ENCODE results near the gene PAFAH2.

Gene PAFAH2

DNA sequence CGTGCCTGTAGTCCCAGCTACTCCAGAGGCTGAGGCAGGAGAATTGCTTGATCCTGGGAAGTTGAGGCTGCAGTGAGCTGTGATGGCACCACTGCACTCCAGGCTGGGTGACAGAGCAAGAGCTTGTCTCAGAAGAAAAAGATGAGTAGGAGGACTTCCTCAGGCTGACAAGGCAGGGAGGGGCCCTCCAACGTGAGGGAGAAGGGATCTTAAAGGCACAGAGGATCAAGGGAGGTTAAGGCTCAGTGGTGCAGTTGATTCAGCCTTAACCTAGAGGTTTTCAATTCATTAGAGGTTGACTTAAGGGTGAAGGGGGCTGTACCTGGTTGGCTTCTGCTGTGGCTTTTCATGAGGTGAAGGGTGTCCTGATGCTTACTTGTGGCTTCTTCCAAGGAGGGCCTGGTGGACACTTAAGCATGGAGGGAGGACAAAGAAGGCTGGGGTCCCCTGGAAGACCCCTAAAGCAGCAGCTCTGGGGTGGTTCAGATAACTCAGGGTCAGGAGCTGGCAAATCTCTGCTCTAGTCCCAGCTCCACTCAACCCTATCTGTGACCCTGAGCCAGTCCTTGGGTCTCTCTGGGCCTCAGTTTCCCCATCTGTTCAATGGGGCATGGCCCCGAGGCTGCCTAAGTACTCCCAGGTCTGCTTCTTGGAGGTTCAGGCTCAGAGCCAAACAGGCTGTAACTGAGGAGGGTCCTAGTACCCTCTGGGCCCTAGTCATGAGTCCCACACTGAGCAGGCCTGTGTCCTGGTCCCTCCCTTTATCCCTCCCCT lies 30.0 kb upstream of the PAFAH2 start:
- peak in 1 of 2 experiments; percentile 56 for DNase-seq (ENCODE audit: low read depth in 1 of 2, low spot score in 1 of 2)
- Histone ChIP-seq H3K27ac (replicated peaks) (no peak overlapping the region), H3K4me3 (replicated peaks; ENCODE audit: insufficient read depth, low read length) (no peak overlapping the region), H3K27me3 (ENCODE audit: insufficient read depth, poor library complexity, severe bottlenecking) (no peaks in the 10 kb centered on the region)
- TF ChIP-seq, protein P1, sequence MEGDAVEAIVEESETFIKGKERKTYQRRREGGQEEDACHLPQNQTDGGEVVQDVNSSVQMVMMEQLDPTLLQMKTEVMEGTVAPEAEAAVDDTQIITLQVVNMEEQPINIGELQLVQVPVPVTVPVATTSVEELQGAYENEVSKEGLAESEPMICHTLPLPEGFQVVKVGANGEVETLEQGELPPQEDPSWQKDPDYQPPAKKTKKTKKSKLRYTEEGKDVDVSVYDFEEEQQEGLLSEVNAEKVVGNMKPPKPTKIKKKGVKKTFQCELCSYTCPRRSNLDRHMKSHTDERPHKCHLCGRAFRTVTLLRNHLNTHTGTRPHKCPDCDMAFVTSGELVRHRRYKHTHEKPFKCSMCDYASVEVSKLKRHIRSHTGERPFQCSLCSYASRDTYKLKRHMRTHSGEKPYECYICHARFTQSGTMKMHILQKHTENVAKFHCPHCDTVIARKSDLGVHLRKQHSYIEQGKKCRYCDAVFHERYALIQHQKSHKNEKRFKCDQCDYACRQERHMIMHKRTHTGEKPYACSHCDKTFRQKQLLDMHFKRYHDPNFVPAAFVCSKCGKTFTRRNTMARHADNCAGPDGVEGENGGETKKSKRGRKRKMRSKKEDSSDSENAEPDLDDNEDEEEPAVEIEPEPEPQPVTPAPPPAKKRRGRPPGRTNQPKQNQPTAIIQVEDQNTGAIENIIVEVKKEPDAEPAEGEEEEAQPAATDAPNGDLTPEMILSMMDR (IDR thresholded peaks at IDR 0.05; ENCODE audit: insufficient read depth, low read length): no peak
- TF ChIP-seq, protein P2, sequence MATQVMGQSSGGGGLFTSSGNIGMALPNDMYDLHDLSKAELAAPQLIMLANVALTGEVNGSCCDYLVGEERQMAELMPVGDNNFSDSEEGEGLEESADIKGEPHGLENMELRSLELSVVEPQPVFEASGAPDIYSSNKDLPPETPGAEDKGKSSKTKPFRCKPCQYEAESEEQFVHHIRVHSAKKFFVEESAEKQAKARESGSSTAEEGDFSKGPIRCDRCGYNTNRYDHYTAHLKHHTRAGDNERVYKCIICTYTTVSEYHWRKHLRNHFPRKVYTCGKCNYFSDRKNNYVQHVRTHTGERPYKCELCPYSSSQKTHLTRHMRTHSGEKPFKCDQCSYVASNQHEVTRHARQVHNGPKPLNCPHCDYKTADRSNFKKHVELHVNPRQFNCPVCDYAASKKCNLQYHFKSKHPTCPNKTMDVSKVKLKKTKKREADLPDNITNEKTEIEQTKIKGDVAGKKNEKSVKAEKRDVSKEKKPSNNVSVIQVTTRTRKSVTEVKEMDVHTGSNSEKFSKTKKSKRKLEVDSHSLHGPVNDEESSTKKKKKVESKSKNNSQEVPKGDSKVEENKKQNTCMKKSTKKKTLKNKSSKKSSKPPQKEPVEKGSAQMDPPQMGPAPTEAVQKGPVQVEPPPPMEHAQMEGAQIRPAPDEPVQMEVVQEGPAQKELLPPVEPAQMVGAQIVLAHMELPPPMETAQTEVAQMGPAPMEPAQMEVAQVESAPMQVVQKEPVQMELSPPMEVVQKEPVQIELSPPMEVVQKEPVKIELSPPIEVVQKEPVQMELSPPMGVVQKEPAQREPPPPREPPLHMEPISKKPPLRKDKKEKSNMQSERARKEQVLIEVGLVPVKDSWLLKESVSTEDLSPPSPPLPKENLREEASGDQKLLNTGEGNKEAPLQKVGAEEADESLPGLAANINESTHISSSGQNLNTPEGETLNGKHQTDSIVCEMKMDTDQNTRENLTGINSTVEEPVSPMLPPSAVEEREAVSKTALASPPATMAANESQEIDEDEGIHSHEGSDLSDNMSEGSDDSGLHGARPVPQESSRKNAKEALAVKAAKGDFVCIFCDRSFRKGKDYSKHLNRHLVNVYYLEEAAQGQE (IDR thresholded peaks at IDR 0.05; ENCODE audit: insufficient replicate concordance, low read depth): no peak
- TF ChIP-seq GABPA (IDR thresholded peaks at IDR 0.05; ENCODE audit: low read depth): no peak

DNA sequence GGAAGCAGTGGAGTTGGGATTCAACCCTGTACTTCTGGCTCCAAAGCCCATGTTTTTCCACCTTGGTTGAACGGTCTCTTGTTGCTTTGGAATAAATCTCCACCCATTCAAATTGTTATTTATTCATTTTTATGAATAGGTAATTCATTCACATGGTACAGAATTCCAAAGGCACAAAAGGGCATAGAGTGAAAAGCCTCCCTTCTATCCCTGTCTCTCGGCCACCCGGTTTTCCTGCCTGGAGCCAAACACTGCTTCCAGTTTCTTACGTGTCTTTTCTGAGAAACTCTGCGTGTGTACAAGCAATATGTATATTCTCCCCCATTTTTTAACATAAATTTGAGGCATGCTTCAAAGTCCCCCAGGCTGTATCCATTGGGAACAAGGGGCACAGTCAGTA lies 27.7 kb upstream of the PAFAH2 start:
- H3K27me3 ChIP-seq (ENCODE audit: insufficient read depth, poor library complexity, severe bottlenecking): no peaks in the 10 kb centered on the region
- H3K4me3 ChIP-seq (replicated peaks; ENCODE audit: insufficient read depth, low read length): no peak overlapping the region
- DNase-seq (ENCODE audit: low read depth in 1 of 2, low spot score in 1 of 2): no peak
- TF ChIP-seq, protein P1 (IDR thresholded peaks at IDR 0.05; ENCODE audit: insufficient read depth, low read length): no peak
- TF ChIP-seq GABPA (IDR thresholded peaks at IDR 0.05; ENCODE audit: low read depth) (no peak), POLR2AphosphoS5 (IDR thresholded peaks at IDR 0.05; ENCODE audit: low read depth) (no peak), SPI1 (IDR thresholded peaks at IDR 0.05; ENCODE audit: borderline replicate concordance, low read depth) (no peak)
- TF ChIP-seq, protein P2 (IDR thresholded peaks at IDR 0.05; ENCODE audit: insufficient replicate concordance, low read depth): no peak
- no peak overlapping the region for H3K27ac ChIP-seq (replicated peaks)

DNA sequence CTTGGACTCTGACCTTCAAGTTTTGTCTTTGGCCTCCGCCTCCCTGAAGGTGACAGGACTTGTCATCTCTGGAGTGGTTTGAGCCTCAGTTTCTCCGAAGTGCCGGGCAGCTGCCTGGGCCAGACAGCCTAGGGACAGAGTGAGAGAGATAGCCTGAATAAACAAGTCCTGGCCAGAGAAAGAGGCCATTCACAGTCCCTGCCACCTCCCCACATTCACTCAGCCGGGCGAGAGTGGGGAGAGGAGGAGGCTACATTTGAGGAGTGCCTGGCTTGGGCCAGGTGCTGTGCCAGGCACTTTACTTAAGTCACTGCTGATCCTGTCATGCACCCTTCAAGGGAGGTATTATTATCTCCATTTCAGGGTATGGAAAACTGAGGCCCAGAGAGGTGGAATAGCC lies 27.2 kb upstream of the PAFAH2 start:
- TF ChIP-seq, protein P2 (IDR thresholded peaks at IDR 0.05; ENCODE audit: insufficient replicate concordance, low read depth): no peak
- TF ChIP-seq GABPA (IDR thresholded peaks at IDR 0.05; ENCODE audit: low read depth) (no peak), POLR2AphosphoS5 (IDR thresholded peaks at IDR 0.05; ENCODE audit: low read depth) (no peak), SPI1 (IDR thresholded peaks at IDR 0.05; ENCODE audit: borderline replicate concordance, low read depth) (no peak)
- TF ChIP-seq, protein P1 (IDR thresholded peaks at IDR 0.05; ENCODE audit: insufficient read depth, low read length): no peak

More for the DNA sequence above, 27.2 kb upstream of the PAFAH2 start:
- DNase-seq (ENCODE audit: low read depth in 1 of 2, low spot score in 1 of 2): no peak
- no peak overlapping the region for H3K27ac ChIP-seq (replicated peaks)
- no peak overlapping the region for H3K4me3 ChIP-seq (replicated peaks; ENCODE audit: insufficient read depth, low read length)
- H3K27me3 ChIP-seq (ENCODE audit: insufficient read depth, poor library complexity, severe bottlenecking): no peaks in the 10 kb centered on the region

Measured in HL-60 (cell line).